ENCODE data around the gene INPP4A. TPM values are rescaled to one million over a fixed set of nuclear protein-coding genes. Genes with fewer than 3 reads are reported as not detected.

INPP4A gene
- total and polyA plus RNA-seq, 8 donors, result 4.0 to 13.4 (median 7.3) TPM

GRCh38 chr2:98498703-98499440 is 54.2 kb downstream of the INPP4A start:
- no peaks in the 10 kb centered on the region for H3K9me3 ChIP-seq
- FAIRE-seq (no peak), DNase-seq (no peak), ATAC-seq (peak in 2 of 4 donors; percentile 24 to 33)
- intact Hi-C loops (cut with DNase I), result no loop called here
- H3K4me1 ChIP-seq, result peaks cover 0 to 1% (median 0%) of the 10 kb centered on the region in 3 donors
- no peaks in the 10 kb centered on the region for H3K27me3 ChIP-seq
- 89 to 93% methylated on average over 4 of the region's 4 CpGs for WGBS, 2 donors
- H3K4me3 ChIP-seq, result no peak overlapping the region
- TF ChIP-seq, protein P1, sequence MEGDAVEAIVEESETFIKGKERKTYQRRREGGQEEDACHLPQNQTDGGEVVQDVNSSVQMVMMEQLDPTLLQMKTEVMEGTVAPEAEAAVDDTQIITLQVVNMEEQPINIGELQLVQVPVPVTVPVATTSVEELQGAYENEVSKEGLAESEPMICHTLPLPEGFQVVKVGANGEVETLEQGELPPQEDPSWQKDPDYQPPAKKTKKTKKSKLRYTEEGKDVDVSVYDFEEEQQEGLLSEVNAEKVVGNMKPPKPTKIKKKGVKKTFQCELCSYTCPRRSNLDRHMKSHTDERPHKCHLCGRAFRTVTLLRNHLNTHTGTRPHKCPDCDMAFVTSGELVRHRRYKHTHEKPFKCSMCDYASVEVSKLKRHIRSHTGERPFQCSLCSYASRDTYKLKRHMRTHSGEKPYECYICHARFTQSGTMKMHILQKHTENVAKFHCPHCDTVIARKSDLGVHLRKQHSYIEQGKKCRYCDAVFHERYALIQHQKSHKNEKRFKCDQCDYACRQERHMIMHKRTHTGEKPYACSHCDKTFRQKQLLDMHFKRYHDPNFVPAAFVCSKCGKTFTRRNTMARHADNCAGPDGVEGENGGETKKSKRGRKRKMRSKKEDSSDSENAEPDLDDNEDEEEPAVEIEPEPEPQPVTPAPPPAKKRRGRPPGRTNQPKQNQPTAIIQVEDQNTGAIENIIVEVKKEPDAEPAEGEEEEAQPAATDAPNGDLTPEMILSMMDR (IDR thresholded peaks at IDR 0.05), result no peak
- H3K36me3 ChIP-seq, result no peaks in the 10 kb centered on the region
- no peak overlapping the region for H3K27ac ChIP-seq

DNA sequence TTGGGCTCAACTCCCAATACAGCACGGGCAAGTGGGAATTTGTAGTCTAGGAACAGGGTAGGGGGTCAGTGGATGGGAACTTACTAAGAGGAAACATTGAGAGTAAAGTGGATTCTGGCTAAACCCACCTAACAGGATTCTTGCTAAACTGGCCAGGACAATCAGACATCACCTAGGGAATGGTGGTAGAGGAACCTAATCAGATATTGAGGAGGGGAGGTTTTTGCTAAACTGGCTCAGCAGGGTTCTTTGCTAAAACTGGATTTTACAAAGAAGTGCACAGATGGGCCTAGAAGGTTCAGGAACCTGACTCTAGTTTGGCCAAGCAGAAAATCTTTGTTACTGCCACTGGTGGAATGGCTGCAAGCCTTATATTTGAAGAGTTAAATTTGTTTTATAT is 55.9 kb downstream of the INPP4A start:
- H3K36me3 ChIP-seq, result no peaks in the 10 kb centered on the region
- no peak for ATAC-seq
- H3K27me3 ChIP-seq, result no peaks in the 10 kb centered on the region
- peaks cover 0 to 18% (median 8%) of the 10 kb centered on the region in 3 donors for H3K4me1 ChIP-seq
- H3K4me3 ChIP-seq, result no peak overlapping the region
- intact Hi-C loops (cut with DNase I), result no loop called here
- FAIRE-seq, result no peak
- no peak for DNase-seq
- H3K27ac ChIP-seq, result no peak overlapping the region
- no peaks in the 10 kb centered on the region for H3K9me3 ChIP-seq
- WGBS, 2 donors, result 93% methylated on average over 1 of the region's 1 CpG
- TF ChIP-seq, protein P1 (IDR thresholded peaks at IDR 0.05), result no peak

GRCh38 chr2:98501223-98501622 is 56.6 kb downstream of the INPP4A start:
- H3K27me3 ChIP-seq, result no peaks in the 10 kb centered on the region
- no peak for FAIRE-seq
- peaks cover 0 to 21% (median 11%) of the 10 kb centered on the region in 3 donors for H3K4me1 ChIP-seq
- no peak for DNase-seq
- ATAC-seq, result no peak
- H3K36me3 ChIP-seq, result no peaks in the 10 kb centered on the region
- H3K9me3 ChIP-seq, result no peaks in the 10 kb centered on the region
- TF ChIP-seq, protein P1 (IDR thresholded peaks at IDR 0.05), result no peak
- 92 to 93% methylated on average over 4 of the region's 4 CpGs for WGBS, 2 donors
- H3K27ac ChIP-seq, result no peak overlapping the region
- intact Hi-C loops (cut with DNase I), result no loop called here
- H3K4me3 ChIP-seq, result no peak overlapping the region

- Histone ChIP-seq H3K27me3 (no peaks in the 10 kb centered on the region), H3K9me3 (no peaks in the 10 kb centered on the region), H3K36me3 (no peaks in the 10 kb centered on the region), H3K27ac (no peak overlapping the region), H3K4me1 (peaks cover 0 to 21% (median 11%) of the 10 kb centered on the region in 3 donors), H3K4me3 (no peak overlapping the region)
- DNase-seq (no peak), ATAC-seq (no peak), FAIRE-seq (no peak)
- intact Hi-C loops (cut with DNase I), result no loop called here
- WGBS, 2 donors, result 94 to 96% methylated on average over 3 of the region's 3 CpGs
- TF ChIP-seq, protein P1 (IDR thresholded peaks at IDR 0.05), result no peak
Observed at GRCh38 chr2:98501876-98502275, 57.2 kb downstream of the INPP4A start.

Measured in pancreas (tissue), 10 donors.